ENCODE results near the gene RP9. TPM values are rescaled to one million over a fixed set of nuclear protein-coding genes. Genes with fewer than 3 reads are reported as not detected.

Gene RP9
- total and polyA plus RNA-seq, 9 of the 15 experiments (the other 6 are each of a cell fraction or from before 2014, with no cell fraction given) = 10.7 to 44.8 (median 33.4) TPM

- no peak for TF ChIP-seq AFF1 (IDR thresholded peaks at IDR 0.05; ENCODE audit: low read depth in 1 of 2, partially characterized antibody in 2 of 2)
- TF ChIP-seq ZNF740 (CRISPR knock-in tag; IDR thresholded peaks at IDR 0.05) = no peak
- TF ChIP-seq ZNF740 (tag; IDR thresholded peaks at IDR 0.05) = no peak
- TF ChIP-seq SRSF3 (IDR thresholded peaks at IDR 0.05; ENCODE audit: insufficient read depth, low read length) = no peak
- TF ChIP-seq ZFP91 (CRISPR knock-in tag; IDR thresholded peaks at IDR 0.05) = no peak
- no peak for TF ChIP-seq ARID3A (IDR thresholded peaks at IDR 0.05; ENCODE audit: borderline replicate concordance, low read depth, low read length)
- no peak for TF ChIP-seq SMAD4 (CRISPR knock-in tag; conservative IDR thresholded peaks at IDR 0.05)
- TF ChIP-seq PRPF4 (IDR thresholded peaks at IDR 0.05; ENCODE audit: insufficient read depth, low read depth, low read length, poor library complexity, severe bottlenecking) = no peak
- peak; percentile 84; the same call in 1 of the 2 replicates for TF ChIP-seq CBX1 (IDR thresholded peaks at IDR 0.05; ENCODE audit: low read depth)
- TF ChIP-seq NCOA6 (IDR thresholded peaks at IDR 0.05) = no peak
- TF ChIP-seq ZNF589 (CRISPR knock-in tag; IDR thresholded peaks at IDR 0.05; ENCODE audit: low read depth) = no peak
- no peak for TF ChIP-seq TBL1XR1 (IDR thresholded peaks at IDR 0.05; ENCODE audit: low read length in 2 of 2)
- TF ChIP-seq GTF2B (IDR thresholded peaks at IDR 0.05; ENCODE audit: extremely low read depth, insufficient read length) = no peak
- no peak for TF ChIP-seq DMBX1 (CRISPR knock-in tag; IDR thresholded peaks at IDR 0.05; ENCODE audit: borderline replicate concordance)
- TF ChIP-seq ZFP36 (IDR thresholded peaks at IDR 0.05; ENCODE audit: low read depth, low read length, partially characterized antibody) = peak; percentile 77
- no peak for TF ChIP-seq GABPA (tag; conservative IDR thresholded peaks at IDR 0.05; ENCODE audit: low read depth)
- no peak for TF ChIP-seq SIX5 (IDR thresholded peaks at IDR 0.05; ENCODE audit: borderline replicate concordance in 1 of 2, insufficient read depth in 1 of 2, low read depth in 1 of 2, low read length in 2 of 2)
- TF ChIP-seq ILK (tag; IDR thresholded peaks at IDR 0.05; ENCODE audit: borderline replicate concordance, low read depth) = no peak
- TF ChIP-seq NFE2 (IDR thresholded peaks at IDR 0.05; ENCODE audit: low read depth) = no peak
These were observed 38.9 kb downstream of the RP9 start (continued) for GRCh38 chr7:33070277-33070676.
